ENCODE measurements around the gene FRA10AC1. TPM values are rescaled to one million over a fixed set of nuclear protein-coding genes. Genes with fewer than 3 reads are reported as not detected.

FRA10AC1 gene
- total and polyA plus RNA-seq, 10 of the 15 experiments (the other 5 are each of a cell fraction or from before 2014, with no cell fraction given): 5.3 to 18.1 (median 9.9) TPM

DNA sequence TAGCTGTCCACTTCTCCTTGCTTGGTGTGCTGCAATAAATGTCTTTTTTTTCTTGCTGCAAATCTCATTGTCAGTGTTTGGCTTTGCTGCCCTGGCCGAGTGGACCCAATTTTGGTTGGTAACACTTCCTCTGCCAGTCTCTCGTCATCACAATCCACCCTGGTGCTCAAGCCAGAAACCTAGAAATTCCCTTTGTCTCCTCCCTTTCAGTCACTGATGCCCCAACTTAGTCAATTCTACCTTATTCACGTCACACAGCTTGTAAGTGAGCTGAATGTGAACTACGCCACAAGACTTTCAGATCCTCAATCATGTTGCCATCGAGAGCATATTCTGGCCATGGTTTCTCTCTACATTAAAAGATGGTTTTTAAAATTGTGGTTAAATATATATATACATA is 13.0 kb upstream of the FRA10AC1 start (continued):
- TF ChIP-seq BCLAF1 (IDR thresholded peaks at IDR 0.05): no peak

DNA sequence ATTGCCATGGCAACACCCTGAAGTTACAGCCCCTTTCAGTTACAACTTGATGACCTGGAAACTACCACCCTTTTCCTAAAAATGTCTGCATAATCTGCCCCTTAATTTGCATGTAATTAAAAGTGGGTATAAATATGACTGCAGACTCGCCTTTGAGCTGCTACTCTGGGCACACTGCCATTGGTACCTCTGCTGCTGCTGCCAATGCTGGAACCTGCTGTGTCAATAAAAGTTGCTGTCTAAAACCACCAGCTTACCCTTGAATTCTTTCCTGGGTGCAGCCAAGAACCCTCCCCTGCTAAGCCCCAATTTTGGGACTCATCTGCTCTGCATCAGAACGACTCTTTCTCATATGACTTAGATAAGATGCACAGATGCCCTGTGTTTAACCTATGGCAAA is 10.2 kb upstream of the FRA10AC1 start:
- no TSS peak for BruUV-seq (replicated peaks)
- ATAC-seq: no peak
- H2AFZ ChIP-seq (ENCODE audit: control insufficient read depth, low read depth, low read length): no peak overlapping the region
- no peak overlapping the region for H3K27ac ChIP-seq (ENCODE audit: control insufficient read depth, insufficient read depth)
- WGBS (ENCODE audit: insufficient coverage, insufficient replicate concordance, low lambda C conversion rate, missing lambda C conversion rate): 0% methylated on average over 2 of the region's 2 CpGs
- no peaks in the 10 kb centered on the region for H3K36me3 ChIP-seq (ENCODE audit: control insufficient read depth in 2 of 2, insufficient read depth in 2 of 2, low read length in 1 of 2)
- H3K4me3 ChIP-seq: no peak overlapping the region
- H3K4me1 ChIP-seq (ENCODE audit: control insufficient read depth, insufficient read depth, low read length): peaks cover 16% of the 10 kb centered on the region; the same call in 1 of the 2 replicates
- H3K9me3 ChIP-seq (replicated peaks; ENCODE audit: control insufficient read depth, insufficient read depth, low read length): no peaks in the 10 kb centered on the region
- in situ Hi-C loops (cut with MboI): no loop called here
- ChIA-PET RAD21 (ENCODE audit: unreplicated experiment) (interaction anchor here (1.5 kb wide), 1 partner anchor 10 kb away, joined by 4 read pairs; the partner anchor contains the start of gene FRA10AC1), POLR2A (no interaction called here), CTCF (interaction anchor here (1.1 kb wide), 1 partner anchor 158 kb away, joined by 3 read pairs; no protein-coding TSS in a partner anchor), SMC1A (ENCODE audit: uncharacterized antibody, unreplicated experiment) (interaction anchor here (0.6 to 1.7 kb wide), 2 partner anchors 10 to 103 kb away, joined by 4 to 6 read pairs; partner anchors contain the start of gene FRA10AC1)
- no peaks in the 10 kb centered on the region for H4K20me1 ChIP-seq (ENCODE audit: control insufficient read depth, insufficient read depth)
- no peaks in the 10 kb centered on the region for H3K79me2 ChIP-seq (ENCODE audit: control insufficient read depth, insufficient read depth, low read length)
- intact Hi-C loops (cut with micrococcal nuclease; ENCODE audit: unreplicated experiment): no loop called here
- H3K27me3 ChIP-seq (replicated peaks in 1 of 2; ENCODE audit: control insufficient read depth in 2 of 2, insufficient read depth in 2 of 2, low read length in 1 of 2): no peaks in the 10 kb centered on the region
- H3K4me2 ChIP-seq (ENCODE audit: control insufficient read depth, insufficient read depth): no peak overlapping the region
- no peak overlapping the region for H3K9ac ChIP-seq (ENCODE audit: control insufficient read depth, insufficient read depth, low read length)
- DNase-seq (ENCODE audit: low read depth, low spot score): no peak
- FAIRE-seq: no peak
- no peak for TF ChIP-seq TBL1XR1 (IDR thresholded peaks at IDR 0.05; ENCODE audit: low read depth, low read length)
- no peak for TF ChIP-seq RUNX3 (IDR thresholded peaks at IDR 0.05; ENCODE audit: low read length)
- TF ChIP-seq MEF2B (IDR thresholded peaks at IDR 0.05; ENCODE audit: partially characterized antibody, poor library complexity, severe bottlenecking): no peak
- no peak for TF ChIP-seq KDM1A (IDR thresholded peaks at IDR 0.05; ENCODE audit: borderline replicate concordance)
- no peak for TF ChIP-seq NR2C2 (IDR thresholded peaks at IDR 0.05; ENCODE audit: borderline replicate concordance, control insufficient read depth, insufficient read length, low read depth)
- TF ChIP-seq RAD21 (IDR thresholded peaks at IDR 0.05; ENCODE audit: insufficient read depth, low read depth, low read length): no peak
- TF ChIP-seq IKZF2 (IDR thresholded peaks at IDR 0.05): no peak
- no peak for TF ChIP-seq FOS (IDR thresholded peaks at IDR 0.05; ENCODE audit: borderline replicate concordance, extremely low read depth, insufficient read length)
- TF ChIP-seq, protein P1, sequence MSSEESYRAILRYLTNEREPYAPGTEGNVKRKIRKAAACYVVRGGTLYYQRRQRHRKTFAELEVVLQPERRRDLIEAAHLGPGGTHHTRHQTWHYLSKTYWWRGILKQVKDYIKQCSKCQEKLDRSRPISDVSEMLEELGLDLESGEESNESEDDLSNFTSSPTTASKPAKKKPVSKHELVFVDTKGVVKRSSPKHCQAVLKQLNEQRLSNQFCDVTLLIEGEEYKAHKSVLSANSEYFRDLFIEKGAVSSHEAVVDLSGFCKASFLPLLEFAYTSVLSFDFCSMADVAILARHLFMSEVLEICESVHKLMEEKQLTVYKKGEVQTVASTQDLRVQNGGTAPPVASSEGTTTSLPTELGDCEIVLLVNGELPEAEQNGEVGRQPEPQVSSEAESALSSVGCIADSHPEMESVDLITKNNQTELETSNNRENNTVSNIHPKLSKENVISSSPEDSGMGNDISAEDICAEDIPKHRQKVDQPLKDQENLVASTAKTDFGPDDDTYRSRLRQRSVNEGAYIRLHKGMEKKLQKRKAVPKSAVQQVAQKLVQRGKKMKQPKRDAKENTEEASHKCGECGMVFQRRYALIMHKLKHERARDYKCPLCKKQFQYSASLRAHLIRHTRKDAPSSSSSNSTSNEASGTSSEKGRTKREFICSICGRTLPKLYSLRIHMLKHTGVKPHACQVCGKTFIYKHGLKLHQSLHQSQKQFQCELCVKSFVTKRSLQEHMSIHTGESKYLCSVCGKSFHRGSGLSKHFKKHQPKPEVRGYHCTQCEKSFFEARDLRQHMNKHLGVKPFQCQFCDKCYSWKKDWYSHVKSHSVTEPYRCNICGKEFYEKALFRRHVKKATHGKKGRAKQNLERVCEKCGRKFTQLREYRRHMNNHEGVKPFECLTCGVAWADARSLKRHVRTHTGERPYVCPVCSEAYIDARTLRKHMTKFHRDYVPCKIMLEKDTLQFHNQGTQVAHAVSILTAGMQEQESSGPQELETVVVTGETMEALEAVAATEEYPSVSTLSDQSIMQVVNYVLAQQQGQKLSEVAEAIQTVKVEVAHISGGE (CRISPR knock-in tag; IDR thresholded peaks at IDR 0.05): no peak
- TF ChIP-seq, protein P2, sequence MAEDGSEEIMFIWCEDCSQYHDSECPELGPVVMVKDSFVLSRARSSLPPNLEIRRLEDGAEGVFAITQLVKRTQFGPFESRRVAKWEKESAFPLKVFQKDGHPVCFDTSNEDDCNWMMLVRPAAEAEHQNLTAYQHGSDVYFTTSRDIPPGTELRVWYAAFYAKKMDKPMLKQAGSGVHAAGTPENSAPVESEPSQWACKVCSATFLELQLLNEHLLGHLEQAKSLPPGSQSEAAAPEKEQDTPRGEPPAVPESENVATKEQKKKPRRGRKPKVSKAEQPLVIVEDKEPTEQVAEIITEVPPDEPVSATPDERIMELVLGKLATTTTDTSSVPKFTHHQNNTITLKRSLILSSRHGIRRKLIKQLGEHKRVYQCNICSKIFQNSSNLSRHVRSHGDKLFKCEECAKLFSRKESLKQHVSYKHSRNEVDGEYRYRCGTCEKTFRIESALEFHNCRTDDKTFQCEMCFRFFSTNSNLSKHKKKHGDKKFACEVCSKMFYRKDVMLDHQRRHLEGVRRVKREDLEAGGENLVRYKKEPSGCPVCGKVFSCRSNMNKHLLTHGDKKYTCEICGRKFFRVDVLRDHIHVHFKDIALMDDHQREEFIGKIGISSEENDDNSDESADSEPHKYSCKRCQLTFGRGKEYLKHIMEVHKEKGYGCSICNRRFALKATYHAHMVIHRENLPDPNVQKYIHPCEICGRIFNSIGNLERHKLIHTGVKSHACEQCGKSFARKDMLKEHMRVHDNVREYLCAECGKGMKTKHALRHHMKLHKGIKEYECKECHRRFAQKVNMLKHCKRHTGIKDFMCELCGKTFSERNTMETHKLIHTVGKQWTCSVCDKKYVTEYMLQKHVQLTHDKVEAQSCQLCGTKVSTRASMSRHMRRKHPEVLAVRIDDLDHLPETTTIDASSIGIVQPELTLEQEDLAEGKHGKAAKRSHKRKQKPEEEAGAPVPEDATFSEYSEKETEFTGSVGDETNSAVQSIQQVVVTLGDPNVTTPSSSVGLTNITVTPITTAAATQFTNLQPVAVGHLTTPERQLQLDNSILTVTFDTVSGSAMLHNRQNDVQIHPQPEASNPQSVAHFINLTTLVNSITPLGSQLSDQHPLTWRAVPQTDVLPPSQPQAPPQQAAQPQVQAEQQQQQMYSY (CRISPR knock-in tag; IDR thresholded peaks at IDR 0.05): no peak
- TF ChIP-seq, protein P3, sequence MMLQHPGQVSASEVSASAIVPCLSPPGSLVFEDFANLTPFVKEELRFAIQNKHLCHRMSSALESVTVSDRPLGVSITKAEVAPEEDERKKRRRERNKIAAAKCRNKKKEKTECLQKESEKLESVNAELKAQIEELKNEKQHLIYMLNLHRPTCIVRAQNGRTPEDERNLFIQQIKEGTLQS (IDR thresholded peaks at IDR 0.05; ENCODE audit: borderline replicate concordance, extremely low read depth, low read depth, low read length): no peak
